NCI-H2227 (cell line): ENCODE data around the gene CORO2B.
"Not testable (repeated sequence)": the region's sequence is repeated elsewhere in the genome, so short reads cannot be mapped to it uniquely, and the experiment has no call there.

ENCODE experiments used
- DNase-seq: peaks from one replicate; lab custom pipeline; 2025; ENCODE audit not compliant: unreplicated experiment; lab: John Stamatoyannopoulos, UW

Gene CORO2B

GRCh38 chr15:68643216-68643830, 64.5 kb downstream of the CORO2B start:
- DNase-seq = no peak

- DNase-seq = no peak
These were observed 65.5 kb downstream of the CORO2B start for GRCh38 chr15:68644083-68644904.

GRCh38 chr15:68644996-68645395, 66.2 kb downstream of the CORO2B start:
- no peak for DNase-seq

GRCh38 chr15:68646156-68646555, 67.4 kb downstream of the CORO2B start:
- DNase-seq = no peak

- no peak for DNase-seq
These were observed 67.9 kb downstream of the CORO2B start for GRCh38 chr15:68646696-68647095.

- not testable (repeated sequence) for DNase-seq
These were observed 68.6 kb downstream of the CORO2B start for GRCh38 chr15:68647361-68647760.

GRCh38 chr15:68650901-68651709, 72.3 kb downstream of the CORO2B start:
- DNase-seq = no peak

GRCh38 chr15:68651916-68652525, 73.2 kb downstream of the CORO2B start:
- DNase-seq = no peak

- DNase-seq = no peak
These were observed 74.3 kb downstream of the CORO2B start for GRCh38 chr15:68653031-68653635.

GRCh38 chr15:68653801-68654200, 75.0 kb downstream of the CORO2B start:
- no peak for DNase-seq

- no peak for DNase-seq
These were observed 76.2 kb downstream of the CORO2B start for GRCh38 chr15:68654786-68655560.

GRCh38 chr15:68655686-68656437, 77.1 kb downstream of the CORO2B start:
- no peak for DNase-seq

GRCh38 chr15:68656438-68656739, 77.6 kb downstream of the CORO2B start:
- no peak for DNase-seq

- no peak for DNase-seq
These were observed 79.4 kb downstream of the CORO2B start for GRCh38 chr15:68658151-68658550.

GRCh38 chr15:68658641-68659358, 80.0 kb downstream of the CORO2B start:
- DNase-seq = no peak

- no peak for DNase-seq
These were observed 84.7 kb downstream of the CORO2B start for GRCh38 chr15:68663526-68663925.

- peak; percentile 21 for DNase-seq
These were observed 87.5 kb downstream of the CORO2B start for GRCh38 chr15:68666120-68666811.

GRCh38 chr15:68666812-68667450, 88.1 kb downstream of the CORO2B start:
- DNase-seq = no peak
